HG03064 (cell line): ENCODE data around the gene IL1RAP.

Experiments
- ATAC-seq: cut with Tn5 transposase; IDR thresholded peaks from one replicate; pipeline ENCODE4 v1.9.1; 2021; ENCODE audit warnings: low read depth; ENCODE audit not compliant: unreplicated experiment

Gene IL1RAP

GRCh38 chr3:190699776-190700175 lies 185.9 kb downstream of the IL1RAP start:
- ATAC-seq = no peak

GRCh38 chr3:190701096-190701532 lies 187.2 kb downstream of the IL1RAP start:
- no peak for ATAC-seq

DNA sequence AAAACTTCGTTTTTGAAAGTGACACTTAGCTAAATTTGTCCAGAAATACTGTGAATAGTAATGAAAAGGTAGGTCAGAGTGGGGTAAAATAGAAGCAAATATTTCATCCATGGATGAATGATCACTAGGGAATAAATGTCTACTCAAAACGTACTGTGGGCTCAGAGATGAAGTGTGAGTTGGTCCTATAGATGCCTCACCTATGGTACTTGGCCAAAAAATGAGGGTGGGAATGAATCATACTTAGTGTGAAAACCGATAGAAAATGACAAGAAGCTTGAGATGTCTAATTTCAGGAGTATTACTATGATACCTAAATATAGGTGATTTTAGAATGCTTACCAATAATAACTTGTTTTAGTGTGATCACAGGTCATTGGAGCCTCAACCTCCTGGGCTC lies 192.7 kb downstream of the IL1RAP start:
- ATAC-seq = no peak
